BE2C (cell line): ENCODE results near the gene CEACAM18.
A peak's percentile ranks its signal among the peaks of the same experiment; 100 is the strongest.

Source experiments
- DNase-seq: peaks from one replicate; pipeline ENCODE4 v3.0.0-alpha.2; 2020
- H3K27me3 ChIP-seq: fragments of 250-450 bp; sonication (Bioruptor Pico); 2 replicates; pipeline ENCODE4 v1.5.1; 2020; ENCODE audit warnings: mild to moderate bottlenecking
- H3K36me3 ChIP-seq: fragments of 250-450 bp; sonication (Bioruptor Pico); 2 replicates; pipeline ENCODE4 v1.5.1; 2020; ENCODE audit warnings: mild to moderate bottlenecking
- H3K4me1 ChIP-seq: fragments of 250-450 bp; sonication (Bioruptor Pico); 2 replicates; pipeline ENCODE4 v1.5.1; 2020
- H3K4me3 ChIP-seq: 2 replicates; pipeline ENCODE4 v1.5.1; 2011; ENCODE audit warnings: low read depth, low read length
- H3K9me3 ChIP-seq: fragments of 250-450 bp; sonication (Bioruptor Pico); 2 replicates; pipeline ENCODE4 v1.5.1; 2020
- CTCF ChIP-seq: IDR thresholded peaks from 2 replicates; pipeline ENCODE4 v1.5.1; 2012; ENCODE audit warnings: mild to moderate bottlenecking, low read depth, low read length

Gene CEACAM18

GRCh38 chr19:51514866-51515481 is 36.6 kb downstream of the CEACAM18 start:
- peaks cover 5% of the 10 kb centered on the region for H3K27me3 ChIP-seq
- no peak for DNase-seq
- TF ChIP-seq CTCF, result peak; percentile 81

GRCh38 chr19:51520728-51521127 is 42.4 kb downstream of the CEACAM18 start:
- Histone ChIP-seq H3K4me3 (no peak overlapping the region), H3K36me3 (no peaks in the 10 kb centered on the region), H3K27me3 (peaks cover 7% of the 10 kb centered on the region; the same call in 1 of the 2 replicates), H3K4me1 (no peaks in the 10 kb centered on the region), H3K9me3 (no peaks in the 10 kb centered on the region)
- no peak for TF ChIP-seq CTCF
- no peak for DNase-seq

More at GRCh38 chr19:51514866-51515481, 36.6 kb downstream of the CEACAM18 start:
- Histone ChIP-seq H3K4me1 (no peaks in the 10 kb centered on the region), H3K9me3 (no peaks in the 10 kb centered on the region), H3K36me3 (no peaks in the 10 kb centered on the region), H3K4me3 (no peak overlapping the region)

GRCh38 chr19:51521357-51521756 is 43.0 kb downstream of the CEACAM18 start:
- DNase-seq, result no peak
- no peak for TF ChIP-seq CTCF
- Histone ChIP-seq H3K4me3 (no peak overlapping the region), H3K4me1 (no peaks in the 10 kb centered on the region), H3K36me3 (no peaks in the 10 kb centered on the region), H3K9me3 (no peaks in the 10 kb centered on the region), H3K27me3 (peaks cover 7% of the 10 kb centered on the region; the same call in 1 of the 2 replicates)

GRCh38 chr19:51521781-51522180 is 43.4 kb downstream of the CEACAM18 start:
- DNase-seq, result no peak

GRCh38 chr19:51524666-51525264 is 46.4 kb downstream of the CEACAM18 start:
- no peaks in the 10 kb centered on the region for H3K4me1 ChIP-seq
- no peaks in the 10 kb centered on the region for H3K9me3 ChIP-seq
- H3K27me3 ChIP-seq, result peaks cover 16% of the 10 kb centered on the region; the same call in 1 of the 2 replicates
- H3K4me3 ChIP-seq, result no peak overlapping the region
- no peak for TF ChIP-seq CTCF
- no peaks in the 10 kb centered on the region for H3K36me3 ChIP-seq
- DNase-seq, result no peak

More at GRCh38 chr19:51521781-51522180, 43.4 kb downstream of the CEACAM18 start:
- H3K4me1 ChIP-seq, result no peaks in the 10 kb centered on the region
- H3K4me3 ChIP-seq, result no peak overlapping the region
- H3K36me3 ChIP-seq, result no peaks in the 10 kb centered on the region
- TF ChIP-seq CTCF, result no peak
- H3K27me3 ChIP-seq, result peaks cover 7% of the 10 kb centered on the region; the same call in 1 of the 2 replicates
- no peaks in the 10 kb centered on the region for H3K9me3 ChIP-seq

GRCh38 chr19:51525651-51526050 is 47.3 kb downstream of the CEACAM18 start:
- no peak for DNase-seq
- H3K36me3 ChIP-seq, result no peaks in the 10 kb centered on the region
- H3K4me1 ChIP-seq, result no peaks in the 10 kb centered on the region
- H3K4me3 ChIP-seq, result no peak overlapping the region
- H3K9me3 ChIP-seq, result no peaks in the 10 kb centered on the region
- TF ChIP-seq CTCF, result no peak
- peaks cover 25% of the 10 kb centered on the region for H3K27me3 ChIP-seq
